HG02642 (cell line): ENCODE measurements around the gene LGSN.
"Not testable (repeated sequence)": the region's sequence is repeated elsewhere in the genome, so short reads cannot be mapped to it uniquely, and the experiment has no call there.

Source experiments
- ATAC-seq: cut with Tn5 transposase; IDR thresholded peaks from one replicate; pipeline ENCODE4 v1.9.1; 2021; ENCODE audit warnings: mild to moderate bottlenecking; ENCODE audit not compliant: unreplicated experiment, poor library complexity

LGSN gene

DNA sequence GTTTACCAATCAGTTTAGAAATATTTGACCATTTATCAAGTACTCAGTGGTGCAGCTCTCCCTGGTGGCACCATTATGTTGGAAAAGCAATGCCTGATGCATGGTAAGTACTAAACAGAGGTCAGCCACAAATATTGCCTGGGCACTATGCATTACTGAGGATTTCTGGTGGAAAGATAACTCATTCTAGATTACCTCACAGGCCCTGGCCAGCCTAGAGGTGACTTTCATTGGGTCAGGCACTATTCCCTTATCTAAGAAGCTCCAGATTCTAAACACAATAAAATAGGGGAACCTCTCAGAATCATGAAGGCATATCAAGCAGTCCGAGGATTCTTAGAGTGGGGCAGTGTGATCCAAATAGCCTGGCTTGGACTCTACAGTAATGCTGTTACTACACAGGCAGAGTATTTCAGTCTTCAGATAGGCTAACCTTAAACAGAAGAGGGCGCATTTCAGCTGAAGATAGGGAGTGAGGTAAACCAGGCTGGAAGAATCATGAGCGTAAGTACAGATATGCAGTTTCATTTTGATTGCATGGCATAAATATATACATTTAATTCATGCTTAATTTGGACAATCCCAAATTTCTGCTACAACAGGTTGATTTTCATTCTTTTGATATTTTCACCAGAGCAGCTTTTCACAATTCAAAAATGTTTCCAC lies 12.1 kb downstream of the LGSN start:
- ATAC-seq, result peak; percentile 77

GRCh38 chr6:63306420-63306819 lies 13.4 kb downstream of the LGSN start:
- ATAC-seq, result no peak

DNA sequence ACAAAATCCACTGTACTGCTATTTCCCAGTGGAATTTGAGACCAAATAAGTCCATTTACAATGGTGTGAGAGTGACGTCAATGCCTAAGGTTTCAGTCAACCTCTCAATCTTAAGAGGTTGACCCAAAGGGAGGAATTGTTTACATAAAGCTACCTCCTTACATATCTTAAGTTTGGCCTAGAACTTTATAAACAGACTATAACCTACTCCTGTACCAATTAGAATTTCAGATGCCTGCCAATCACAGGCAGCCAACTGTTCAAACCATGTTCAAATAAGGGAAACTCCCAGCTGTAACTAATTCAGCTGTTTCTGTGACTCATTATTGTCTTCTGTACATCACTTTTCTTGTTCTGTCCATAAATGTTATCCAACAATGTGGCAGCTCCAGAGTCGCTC lies 14.5 kb downstream of the LGSN start:
- ATAC-seq, result no peak

GRCh38 chr6:63303476-63303875 lies 16.3 kb downstream of the LGSN start:
- no peak for ATAC-seq

- no peak for ATAC-seq
These were observed 20.1 kb downstream of the LGSN start for GRCh38 chr6:63299667-63300066.

- ATAC-seq, result no peak
These were observed 24.1 kb downstream of the LGSN start for GRCh38 chr6:63295553-63296194.

DNA sequence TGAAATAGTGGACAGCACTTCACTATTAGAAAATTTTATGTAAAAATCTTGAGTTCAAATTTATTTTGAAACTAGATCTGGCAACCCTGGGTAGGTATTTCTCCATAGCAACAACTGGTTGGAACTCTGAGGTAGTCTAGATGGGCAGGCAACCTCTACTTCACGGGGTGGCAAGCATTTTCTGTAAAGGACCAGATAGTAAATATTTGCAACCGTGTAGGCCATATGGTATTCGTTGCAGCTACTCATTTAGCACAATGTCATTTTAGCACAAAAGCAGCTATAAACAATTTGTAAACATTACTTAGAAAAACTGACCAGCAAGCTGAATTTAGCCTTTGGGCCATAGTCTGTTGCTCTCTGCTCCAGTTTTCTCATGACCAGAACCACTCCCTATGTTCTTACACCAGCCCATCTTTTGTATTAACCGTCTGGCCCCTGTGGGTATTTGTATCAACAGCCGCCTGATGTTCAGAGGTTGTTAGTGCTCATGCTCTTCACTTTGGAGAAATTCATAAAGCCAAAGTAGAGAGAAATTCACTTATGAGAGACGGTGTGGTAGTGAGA lies 29.2 kb downstream of the LGSN start:
- ATAC-seq, result no peak

DNA sequence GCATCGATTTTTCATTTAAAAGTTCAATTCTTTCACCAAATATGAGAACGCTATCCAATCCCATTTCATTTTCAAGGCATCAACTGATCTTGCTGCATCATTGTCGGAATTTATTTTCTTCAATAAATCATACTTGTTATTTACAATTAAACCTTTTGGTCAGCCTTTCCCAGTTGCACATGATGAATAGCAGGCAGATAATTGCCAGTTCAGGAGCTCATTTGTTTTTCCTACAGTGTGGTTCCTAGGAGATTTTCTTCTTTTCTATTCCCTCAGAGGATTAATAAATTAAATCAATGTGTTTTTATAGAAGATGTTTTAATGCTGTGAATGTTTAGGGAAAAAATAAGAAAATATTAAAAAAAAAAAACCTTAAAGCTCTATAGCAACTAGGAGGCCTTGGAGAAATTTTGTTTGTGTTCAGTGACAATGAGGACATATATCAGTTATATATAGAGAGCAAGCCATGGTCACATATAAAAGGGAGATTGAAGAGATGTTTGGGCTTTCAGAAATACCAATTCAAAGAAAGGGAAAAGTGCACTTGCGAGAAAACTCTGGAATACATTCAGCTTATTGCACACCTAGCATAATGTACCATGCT lies 30.4 kb downstream of the LGSN start:
- ATAC-seq, result no peak

DNA sequence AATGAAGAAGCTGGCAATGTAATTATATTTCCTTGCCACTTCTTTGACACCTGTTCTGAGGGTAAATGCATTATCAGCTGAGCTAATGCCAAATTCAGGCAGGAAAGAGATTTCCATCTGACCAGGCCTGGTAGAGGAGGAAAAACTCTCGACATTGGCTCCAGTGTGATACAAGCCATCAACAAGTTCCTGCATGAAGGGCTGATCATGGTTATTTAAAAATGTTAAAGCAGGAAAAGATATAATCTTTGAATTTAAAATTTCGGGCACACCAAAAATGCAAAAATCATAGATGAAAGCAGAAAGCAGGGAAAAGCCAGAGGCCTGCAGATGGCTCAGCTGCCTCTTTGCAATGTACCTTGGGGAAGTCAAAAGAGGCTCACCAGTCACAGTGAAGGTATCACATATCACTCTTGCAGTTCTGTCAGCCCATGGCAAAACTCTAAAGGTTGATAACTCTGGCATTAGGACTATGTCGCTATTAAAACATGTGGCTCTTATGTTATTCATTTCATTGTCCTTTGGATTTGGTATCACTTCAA lies 39.1 kb downstream of the LGSN start:
- ATAC-seq, result no peak

DNA sequence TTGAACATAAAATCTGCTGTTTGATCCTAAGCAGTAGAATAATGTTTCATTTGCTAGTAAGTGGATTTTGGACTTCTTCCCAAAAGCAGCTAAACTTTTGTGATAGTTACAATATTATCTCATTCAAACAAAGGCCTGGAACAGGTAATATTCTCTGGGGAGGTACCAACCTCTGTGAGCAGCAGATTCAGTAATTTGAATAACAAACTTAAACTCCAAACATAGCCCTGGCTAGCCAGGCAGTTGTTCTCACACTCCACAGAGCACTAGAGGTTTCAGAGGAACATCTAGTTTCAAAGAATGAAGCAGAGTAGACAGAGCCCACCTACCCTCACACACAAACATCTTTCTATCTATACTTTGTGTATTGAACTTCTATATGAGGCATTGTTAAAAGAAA lies 40.9 kb downstream of the LGSN start:
- ATAC-seq, result no peak

DNA sequence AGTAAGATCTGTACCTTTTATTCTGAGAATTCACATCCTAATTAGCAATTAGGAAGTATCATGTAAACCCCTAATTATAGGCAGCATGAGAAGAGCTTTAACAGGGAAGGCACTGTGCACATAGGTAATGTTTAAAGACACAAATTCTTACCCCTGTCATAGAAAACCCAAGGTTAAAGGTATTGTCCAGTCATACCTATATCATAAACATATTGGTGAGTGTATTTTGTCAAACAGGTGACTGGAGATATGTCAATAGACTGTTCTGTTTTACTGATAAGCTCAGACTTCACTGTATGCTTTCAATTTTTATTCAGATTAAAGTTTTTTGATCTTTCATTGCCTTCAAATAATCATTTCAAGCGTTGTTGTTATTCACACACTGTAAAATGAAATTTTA lies 43.8 kb downstream of the LGSN start:
- no peak for ATAC-seq

DNA sequence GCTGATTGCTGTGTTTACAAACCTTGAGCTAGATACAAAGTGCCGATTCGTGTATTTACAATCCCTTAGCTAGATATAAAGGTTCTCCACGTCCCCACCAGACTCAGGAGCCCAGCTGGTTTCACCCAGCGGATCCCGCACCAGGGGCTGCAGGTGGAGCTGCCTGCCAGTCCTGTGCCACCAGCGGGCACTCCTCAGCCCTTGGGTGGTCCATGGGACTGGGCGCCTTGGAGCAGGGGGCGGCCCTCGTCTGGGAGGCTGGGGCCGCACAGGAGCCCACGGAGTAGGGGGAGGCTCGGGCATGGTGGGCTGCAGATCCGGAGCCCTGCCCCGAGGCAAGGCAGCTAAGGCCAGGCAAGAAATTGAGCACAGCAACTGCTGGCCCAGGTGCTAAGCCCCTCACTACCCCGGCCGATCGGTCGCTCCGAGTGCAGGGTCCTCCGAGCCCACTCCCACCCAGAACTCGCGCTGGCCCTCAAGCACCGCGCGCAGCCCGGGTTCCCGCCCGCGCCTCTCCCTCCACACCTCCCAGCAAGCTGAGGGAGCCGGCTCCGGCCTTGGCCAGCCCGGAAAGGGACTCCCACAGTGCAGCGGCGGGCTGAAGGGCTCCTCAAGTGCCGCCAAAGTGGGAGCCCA lies 44.9 kb downstream of the LGSN start:
- not testable (repeated sequence) for ATAC-seq

- no peak for ATAC-seq
These were observed 47.4 kb downstream of the LGSN start for GRCh38 chr6:63272397-63272796.

DNA sequence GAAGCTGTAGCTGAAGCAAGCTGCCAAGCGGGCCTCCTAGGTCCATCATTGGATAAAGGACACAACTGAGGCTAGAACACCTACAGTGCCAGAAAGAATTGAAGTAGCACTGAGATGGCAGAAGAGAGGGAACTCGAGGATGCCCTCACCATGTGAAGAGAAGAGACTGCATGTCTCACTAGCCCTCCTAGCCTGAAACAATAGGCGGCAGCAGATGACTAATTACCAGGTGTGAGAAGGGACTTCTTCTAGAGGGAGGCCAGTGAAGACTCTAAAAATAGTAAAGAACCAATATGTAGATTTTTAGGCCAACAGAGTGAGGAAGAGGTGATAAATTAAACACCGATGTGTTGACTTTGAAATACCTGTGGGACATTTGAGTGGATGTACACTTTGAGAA lies 50.3 kb downstream of the LGSN start:
- ATAC-seq, result peak; percentile 53

DNA sequence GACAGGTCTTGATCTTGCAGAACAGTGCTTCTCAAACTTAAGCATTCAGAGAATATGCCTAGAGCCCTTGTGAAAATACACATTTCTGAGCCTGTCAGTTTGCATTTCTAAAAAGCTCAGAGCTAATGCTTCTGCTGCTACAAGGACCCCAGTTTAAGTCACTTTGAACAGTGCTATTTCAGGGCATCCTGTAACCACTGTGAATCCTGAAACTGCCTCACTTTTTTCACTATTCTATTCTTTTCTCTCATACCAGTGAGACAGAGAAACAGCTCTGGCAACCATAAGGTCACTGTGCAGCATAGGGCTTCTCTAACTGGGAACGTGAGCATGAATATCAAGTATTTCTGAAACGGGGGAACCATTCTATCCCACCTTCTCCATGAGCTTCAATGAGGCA lies 51.2 kb downstream of the LGSN start:
- ATAC-seq, result peak; percentile 76

DNA sequence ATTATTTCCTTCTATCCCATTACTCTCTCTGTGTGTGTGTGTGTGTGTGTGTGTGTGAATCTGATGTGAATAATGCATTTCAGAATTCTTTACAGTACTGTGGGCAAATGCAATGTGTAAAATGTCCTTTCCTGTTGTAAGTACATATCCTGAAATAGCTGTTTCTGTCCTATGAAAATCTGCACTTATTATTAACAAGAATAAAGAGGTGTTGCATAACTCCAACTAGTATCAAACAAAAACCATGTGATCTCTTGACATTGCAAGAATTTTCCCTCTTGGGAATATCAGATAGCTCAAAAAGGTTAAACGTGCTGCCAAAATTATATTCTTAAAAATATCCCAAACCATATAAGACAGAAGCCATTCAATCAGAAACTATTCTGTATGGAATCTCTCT lies 52.0 kb downstream of the LGSN start:
- ATAC-seq, result no peak

DNA sequence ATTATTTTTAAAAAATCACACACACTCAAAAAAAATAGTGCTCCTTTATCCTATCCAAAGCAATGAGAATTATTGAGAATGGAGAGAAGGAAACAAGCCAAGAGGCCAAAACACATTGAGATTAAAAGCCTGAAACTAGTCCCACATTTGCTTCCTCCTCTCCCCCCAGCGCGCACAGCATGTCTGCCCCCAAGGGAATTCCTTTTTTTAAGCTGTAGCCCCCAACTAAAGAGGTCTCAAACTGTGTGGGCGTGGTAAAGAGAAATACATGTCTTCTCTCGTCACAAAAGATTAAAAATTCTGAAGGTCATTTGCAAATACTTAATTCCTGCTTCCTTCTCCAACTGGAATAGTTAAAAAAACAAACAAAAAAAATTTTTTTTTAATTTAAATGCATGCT lies 52.7 kb downstream of the LGSN start:
- ATAC-seq, result no peak

GRCh38 chr6:63263444-63263843 lies 56.3 kb downstream of the LGSN start:
- no peak for ATAC-seq

- no peak for ATAC-seq
These were observed 58.0 kb downstream of the LGSN start for GRCh38 chr6:63261820-63262219.

GRCh38 chr6:63259153-63259552 lies 60.6 kb downstream of the LGSN start:
- ATAC-seq, result no peak
